GM23338 (cell line): ENCODE data around the gene USP7.

ENCODE experiments used
- CTCF ChIP-seq, 2 experiments: fragments of 200-600 bp in 1 of 2; sonication (generic) in 1 of 2; conservative IDR thresholded peaks; 2 replicates each; pipeline versions ENCODE4 v1.5.1 to v1.6.1; 2016 to 2017; ENCODE audit warnings: antibody characterized with exemption in 2 of 2, low read depth in 2 of 2, mild to moderate bottlenecking in 2 of 2, moderate library complexity in 1 of 2
- EZH2phosphoT487 ChIP-seq: fragments of 200-600 bp; sonication (generic); IDR thresholded peaks from one replicate; pipeline ENCODE4 v1.8.1; 2018; ENCODE audit warnings: antibody characterized with exemption; ENCODE audit not compliant: unreplicated experiment

- TF ChIP-seq EZH2phosphoT487 = no peak
- no peak for TF ChIP-seq CTCF (conservative IDR thresholded peaks at IDR 0.05; ENCODE audit: low read depth in 2 of 2)
Observed at GRCh38 chr16:8920645-8921346, 42.9 kb downstream of the USP7 start.
